ENCODE measurements around the gene TBC1D1.

TBC1D1 gene

DNA sequence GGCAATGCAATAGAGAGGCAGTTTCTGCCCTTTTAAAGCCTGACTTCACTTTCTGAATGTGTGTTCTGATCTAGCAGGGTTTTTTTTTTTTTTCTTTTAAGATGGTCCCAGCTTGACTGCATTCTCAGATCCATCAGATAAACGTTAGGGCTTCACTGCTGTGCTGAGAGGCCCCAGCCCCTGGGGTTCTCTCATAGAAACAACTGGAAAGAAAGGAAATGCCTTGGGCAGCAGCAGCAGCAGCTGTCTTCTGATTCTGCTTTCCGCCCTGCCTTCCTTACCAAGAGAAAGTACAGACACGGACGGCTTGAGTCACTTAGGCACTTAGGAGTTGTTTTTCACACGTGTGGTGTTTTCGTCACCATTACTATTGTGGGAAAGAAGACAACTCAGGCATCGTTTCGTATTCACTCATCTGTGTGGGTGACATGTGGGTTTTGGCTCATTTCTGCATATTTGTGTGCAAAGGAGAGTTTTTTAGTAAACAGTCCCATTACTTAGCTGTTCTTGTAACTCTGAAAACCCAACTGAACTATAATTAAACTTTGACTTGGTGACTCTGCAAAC lies 241.3 kb downstream of the TBC1D1 start:
- DNase-seq = peak; percentile 36

DNA sequence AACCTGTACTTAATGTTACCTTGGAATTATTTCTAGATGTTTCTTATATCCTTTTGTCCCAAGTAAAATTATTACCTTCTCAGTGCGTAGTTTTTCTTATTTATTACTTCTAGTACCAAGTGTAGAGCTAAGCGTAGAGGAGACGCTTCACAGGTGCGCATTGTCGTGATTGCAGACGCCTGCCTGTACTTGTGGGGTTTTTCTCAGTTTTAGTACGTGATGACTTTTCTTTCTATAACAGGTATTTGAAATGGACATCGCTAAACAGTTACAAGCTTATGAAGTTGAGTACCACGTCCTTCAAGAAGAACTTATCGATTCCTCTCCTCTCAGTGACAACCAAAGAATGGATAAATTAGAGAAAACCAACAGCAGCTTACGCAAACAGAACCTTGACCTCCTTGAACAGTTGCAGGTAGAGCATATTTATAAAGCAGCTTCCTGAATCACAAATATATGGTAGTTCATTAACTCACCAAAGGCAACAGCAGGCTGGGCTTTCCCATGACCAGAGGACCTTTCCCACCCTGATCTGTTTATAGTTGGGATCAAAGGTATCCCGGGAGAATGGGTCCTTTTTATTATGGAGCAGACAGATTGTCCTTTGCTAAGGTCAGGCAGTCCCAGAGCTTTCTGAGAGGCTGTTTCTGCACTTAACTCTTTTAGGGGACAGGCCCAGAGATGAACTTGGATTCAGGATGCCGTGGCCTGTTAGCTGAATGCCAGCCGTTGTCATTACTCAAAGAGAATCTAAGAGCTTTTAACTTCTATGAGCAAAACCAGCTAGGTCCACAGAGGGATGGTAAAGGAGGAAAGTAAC lies 242.2 kb downstream of the TBC1D1 start:
- DNase-seq = no peak

DNA sequence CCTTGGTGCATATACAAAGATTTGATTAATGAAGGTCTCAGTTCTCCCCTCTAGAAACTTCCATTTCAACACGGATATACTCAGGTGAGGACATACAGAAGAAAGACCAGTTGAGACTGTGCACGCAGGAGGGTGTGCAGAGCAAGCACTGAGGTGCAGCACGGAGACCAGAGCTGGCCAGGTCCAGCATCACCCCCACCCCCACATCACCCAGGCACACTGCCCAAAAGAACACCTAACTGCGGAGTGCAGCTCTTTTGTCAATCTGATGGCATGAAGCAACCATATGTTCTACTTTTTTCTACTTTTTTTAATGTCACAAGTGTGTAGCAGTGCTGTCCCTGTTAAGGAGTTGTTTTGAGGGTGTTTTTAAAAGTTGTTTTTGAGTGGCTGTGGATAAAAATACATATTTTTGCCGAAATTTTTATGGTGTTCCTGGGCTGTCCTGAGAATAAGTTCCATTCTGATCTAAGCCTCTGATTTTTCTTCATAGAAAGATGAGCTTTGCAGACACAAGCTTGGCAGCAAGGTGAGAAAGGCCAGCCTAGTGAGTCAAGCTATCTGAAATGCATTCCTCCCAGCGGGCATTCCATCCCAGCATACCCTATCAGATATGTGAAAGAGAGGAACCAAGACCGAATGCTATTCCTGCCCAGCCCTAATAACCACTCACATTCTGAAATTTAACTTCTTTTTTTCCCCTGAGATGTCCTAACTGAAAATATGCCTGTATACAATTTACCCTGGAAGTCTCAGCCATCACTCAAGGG lies 243.0 kb downstream of the TBC1D1 start:
- DNase-seq = no peak

DNA sequence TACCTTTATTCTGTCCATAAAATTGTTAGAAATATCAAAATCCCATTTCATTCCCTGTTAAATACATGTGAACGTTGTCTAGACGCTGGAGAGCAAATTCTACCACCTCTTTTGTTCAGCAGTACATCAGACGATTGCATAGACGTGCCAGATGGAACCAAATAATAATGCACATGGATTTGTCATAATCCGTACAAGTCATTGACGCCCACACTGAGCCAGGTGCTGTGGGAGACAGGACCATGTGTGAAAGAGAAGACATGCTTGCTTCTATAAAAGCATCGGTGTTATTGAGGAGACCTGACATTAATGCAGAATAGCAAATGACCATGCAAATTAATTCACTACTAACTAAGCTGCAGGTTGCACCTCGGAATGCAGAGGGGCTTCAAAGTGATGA lies 244.3 kb downstream of the TBC1D1 start:
- DNase-seq = no peak

DNA sequence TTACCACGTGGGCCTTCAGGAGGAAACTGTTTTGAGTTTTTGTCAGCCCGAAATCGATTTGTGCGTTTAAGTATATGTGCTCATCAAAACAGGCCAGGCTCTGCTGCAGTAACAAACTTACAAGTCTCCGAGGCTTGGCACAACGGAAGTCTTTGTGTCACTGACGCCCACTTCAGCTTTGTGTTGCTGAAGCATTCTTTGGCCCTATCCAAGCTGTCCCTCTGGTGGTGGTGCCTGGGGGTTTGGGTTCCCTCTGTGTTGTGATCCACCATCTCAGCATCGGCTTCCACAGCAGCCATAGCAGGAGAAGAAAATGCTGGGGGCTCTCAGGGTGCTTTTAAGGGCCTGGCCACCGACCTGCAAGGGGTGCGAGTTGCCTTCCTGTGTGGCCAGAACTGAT lies 245.7 kb downstream of the TBC1D1 start:
- no peak for DNase-seq

DNA sequence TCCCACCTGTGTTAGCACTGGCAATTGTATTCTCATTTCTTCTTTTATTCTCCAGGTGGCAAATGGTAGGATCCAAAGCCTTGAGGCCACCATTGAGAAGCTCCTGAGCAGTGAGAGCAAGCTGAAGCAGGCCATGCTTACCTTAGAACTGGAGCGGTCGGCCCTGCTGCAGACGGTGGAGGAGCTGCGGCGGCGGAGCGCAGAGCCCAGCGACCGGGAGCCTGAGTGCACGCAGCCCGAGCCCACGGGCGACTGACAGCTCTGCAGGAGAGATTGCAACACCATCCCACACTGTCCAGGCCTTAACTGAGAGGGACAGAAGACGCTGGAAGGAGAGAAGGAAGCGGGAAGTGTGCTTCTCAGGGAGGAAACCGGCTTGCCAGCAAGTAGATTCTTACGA lies 246.2 kb downstream of the TBC1D1 start:
- DNase-seq = no peak

DNA sequence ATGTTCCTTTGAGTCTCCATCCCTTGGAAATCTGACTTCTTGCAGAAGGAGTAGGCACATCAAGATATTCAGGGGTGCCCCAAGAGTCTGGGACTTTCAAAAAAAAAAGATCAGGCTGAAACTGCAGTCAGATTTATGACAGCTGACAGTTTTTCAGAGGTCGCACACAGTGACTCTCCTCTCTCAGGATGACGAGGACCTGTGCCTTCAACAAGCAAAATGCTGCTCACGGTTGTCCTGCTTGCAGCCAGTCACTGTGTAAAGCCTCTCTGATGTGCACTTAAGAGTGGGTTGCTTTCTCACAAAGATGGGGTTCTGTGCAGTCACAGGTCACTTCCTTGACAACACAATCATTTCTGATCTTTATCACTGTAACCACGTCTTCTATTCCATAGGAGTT lies 247.5 kb downstream of the TBC1D1 start:
- DNase-seq = no peak

DNA sequence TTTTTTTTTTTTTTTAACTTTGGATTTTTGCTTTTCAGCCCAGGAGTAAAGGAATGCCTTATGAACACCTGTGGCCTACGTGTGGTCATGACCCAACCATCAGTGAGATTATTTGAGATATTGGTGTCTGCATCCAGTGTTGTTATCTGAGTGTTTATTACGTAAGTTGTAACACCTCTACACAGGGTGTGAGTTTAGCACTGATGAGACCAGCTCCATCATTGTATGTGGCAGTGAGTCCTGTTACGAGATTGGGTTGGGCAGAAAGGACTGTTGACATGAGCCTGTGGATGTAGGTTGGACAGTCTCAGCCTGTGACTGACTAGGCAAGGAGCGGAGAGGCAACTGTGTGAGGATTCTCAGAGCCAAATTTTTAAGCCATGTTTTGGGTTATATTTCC lies 248.3 kb downstream of the TBC1D1 start:
- no peak for DNase-seq

DNA sequence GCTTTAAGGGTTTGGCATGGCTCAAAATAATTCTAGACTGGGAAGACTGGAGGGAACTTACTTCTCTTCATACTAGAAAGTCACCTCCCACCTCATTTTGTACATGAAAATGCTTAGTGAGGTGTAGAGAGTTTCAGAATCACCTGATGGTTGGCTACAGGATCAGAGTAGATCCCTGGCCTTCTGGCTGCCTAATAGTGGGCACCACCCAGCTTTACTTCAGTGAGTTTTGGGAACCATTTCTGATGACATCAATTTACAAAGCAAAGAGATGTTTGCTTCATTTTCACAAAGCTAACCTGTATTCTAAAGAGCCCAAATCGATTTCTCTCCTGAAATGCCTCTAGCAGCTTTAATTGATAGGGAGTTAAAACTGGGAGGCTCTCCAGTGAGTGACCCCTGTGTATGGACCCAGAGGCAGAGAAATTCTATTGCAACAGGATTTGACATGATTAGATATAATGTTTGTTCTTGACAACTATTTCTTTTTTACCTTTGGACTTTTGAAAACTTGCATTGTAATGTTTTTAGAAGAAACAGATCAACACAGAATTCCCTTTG lies 249.8 kb downstream of the TBC1D1 start:
- no peak for DNase-seq

DNA sequence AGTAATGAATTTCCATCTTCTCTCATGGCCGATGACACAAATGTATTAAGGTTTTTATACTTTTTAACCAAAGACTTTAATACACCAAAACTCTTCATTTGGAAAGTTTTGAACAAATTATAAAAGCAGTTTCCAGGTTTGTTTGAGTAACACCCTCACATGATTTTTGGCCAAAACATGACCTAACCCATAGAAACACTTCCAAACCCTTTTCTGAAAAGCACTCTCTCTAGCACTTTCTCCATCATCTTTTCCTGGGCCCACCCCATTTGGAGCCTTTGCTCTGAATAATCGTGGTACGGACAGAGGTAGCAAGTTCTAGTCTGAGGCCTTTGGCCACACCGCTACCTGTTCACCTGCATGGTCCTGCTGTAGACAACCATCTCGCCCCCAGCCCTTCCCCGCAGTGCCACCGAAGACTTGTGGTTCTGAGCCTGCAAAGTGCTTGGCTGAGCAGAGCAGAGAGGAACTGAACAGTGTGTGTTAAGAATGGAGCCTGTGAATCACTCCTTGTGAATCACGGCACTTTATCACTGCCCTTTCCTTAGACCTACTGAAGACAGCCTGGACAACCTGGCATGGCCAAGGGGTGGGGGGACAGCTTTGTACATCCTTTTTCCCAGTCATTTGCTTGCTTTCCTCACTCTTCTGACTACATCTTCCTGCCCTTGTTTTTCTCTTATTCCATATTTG lies 251.1 kb downstream of the TBC1D1 start:
- no peak for DNase-seq

DNA sequence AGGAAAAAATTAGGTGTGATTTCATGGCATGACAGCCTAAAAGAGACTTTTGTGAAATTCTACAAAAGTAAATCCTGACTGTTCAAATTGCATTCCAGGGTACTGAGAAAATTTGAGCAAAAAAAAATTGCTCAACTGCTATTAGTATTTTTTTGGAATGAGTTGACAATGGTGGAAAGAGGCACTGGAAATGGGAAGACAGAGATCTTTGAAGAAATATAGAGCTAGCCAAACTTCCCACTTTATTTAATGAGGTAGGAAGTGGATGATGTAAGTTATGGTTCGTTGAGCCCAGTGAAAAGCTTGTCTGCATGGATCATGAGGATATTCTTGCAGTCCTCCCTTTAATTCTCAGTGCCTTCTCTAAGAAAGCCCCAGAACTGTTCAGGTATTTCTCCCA lies 253.1 kb downstream of the TBC1D1 start:
- no peak for DNase-seq

DNA sequence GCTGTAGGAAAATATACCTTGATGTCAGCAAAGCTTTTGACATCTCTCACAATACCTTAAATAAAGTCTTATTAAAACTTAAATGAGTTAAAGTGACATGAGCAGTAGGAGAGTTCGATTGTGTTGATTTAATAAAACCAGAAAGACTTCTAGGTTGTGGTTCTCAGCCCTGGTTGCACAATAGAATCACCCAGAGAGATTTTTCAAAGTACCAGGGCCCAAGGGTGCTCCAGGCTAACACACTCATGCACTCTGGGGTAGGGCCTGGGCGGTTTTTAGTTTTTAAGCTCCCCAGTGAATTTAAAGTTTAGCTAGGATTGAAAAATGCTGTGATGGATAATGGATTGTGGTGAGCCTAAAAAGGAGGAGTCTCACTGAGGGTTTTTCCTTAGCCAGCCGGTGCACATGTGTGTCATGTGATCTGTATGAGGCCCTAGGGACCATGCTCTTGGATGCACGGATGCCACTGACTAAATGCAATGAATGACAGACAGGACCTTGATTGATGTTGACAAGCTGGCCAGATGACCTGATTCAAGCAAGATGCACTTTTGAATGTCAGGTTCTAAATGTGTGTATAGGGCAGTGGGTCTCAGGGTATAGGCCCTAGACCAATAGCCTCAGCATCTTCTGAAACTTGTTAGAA lies 254.3 kb downstream of the TBC1D1 start:
- no peak for DNase-seq

DNA sequence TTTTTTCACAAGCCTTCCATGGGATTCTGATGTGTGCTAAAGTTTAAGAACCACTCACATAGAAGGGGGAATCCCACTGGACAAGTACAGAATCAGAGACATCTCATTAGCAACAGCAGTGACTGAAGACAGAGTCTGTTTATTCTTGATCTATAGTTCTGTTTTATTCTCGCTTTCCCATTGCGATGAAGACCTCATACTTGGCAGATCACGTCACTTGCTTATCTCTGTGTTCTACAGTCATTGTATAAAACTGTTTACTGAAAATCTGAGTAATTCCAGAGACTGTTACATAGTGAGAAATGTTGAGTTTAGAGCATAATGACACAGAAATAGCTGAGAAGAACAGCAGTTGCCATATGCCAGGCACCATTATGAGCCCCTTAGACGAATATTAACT lies 254.9 kb downstream of the TBC1D1 start:
- no peak for DNase-seq

DNA sequence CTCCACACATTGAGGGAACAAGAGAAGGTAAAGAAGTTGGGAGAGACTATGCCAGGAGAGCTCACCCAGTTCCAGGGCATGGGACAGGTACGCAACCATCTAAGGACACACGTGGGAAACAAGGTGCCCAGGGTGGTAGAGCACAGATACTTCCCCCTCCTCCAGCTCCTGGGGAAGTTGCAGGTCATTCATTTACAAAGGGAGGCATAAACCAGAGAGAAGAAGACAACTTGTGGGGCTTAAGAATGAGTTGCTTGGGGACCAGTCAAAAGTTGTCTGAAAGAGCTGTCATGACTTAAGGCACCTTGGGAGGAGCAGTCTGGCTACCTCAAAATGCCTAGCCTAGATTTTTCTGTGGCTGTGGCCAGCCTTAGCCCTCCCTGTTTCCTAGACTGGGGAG lies 255.5 kb downstream of the TBC1D1 start:
- no peak for DNase-seq

DNA sequence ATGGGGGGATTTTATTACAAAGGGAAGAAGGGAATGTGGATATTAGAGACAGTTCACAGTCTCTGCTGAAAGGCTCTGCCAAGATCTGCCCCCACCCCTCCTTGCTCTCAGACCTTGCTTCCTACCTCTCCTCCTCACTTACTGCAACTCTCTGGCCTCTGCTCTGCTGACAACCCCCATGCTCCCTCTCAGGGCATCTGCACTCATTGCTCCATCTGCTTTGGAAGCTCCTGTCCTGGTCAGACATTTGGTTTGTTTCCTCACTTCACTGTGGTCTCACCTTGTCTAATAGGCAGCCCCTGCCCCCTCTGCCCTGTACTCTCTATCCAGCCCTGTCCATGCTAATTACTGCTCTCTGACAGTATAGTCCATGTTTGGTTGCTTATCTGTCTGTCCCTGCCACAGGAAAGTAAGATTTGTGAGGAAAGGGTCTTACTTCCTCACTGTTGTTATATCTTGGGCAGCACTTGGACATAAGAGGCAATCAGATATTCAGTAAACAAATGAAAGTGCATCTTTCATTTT lies 258.6 kb downstream of the TBC1D1 start:
- DNase-seq = no peak

DNA sequence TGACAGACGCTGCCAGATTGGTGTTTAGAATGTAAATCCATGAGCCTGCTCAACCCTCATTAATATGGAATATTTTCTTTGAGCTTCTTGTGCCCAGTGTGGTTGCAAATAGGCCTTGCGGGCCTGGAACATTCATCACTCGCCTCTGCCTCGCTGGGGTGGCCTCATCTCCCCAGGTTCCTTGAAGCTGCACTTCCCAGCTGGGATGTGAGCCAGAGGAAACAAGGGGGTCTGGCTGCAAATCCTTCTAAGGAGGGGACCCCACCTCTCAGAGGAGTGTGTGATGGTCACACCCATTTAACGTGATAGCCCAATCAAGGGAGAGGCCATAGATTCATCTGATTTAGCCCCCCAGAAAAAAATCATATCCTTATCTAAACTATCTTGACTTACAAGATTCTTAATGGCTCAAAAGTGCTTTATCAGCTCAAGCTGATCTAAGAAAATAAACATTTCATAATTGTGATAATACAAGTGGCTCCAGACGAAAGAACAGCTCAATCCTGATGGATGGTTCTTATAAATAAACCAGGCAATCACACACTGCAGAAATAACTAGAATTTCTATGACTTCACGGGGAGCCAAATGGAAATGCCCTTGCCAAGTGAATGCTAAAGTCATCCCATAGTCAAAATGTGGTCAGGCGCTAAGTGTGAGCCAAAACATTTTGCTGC lies 259.2 kb downstream of the TBC1D1 start:
- no peak for DNase-seq

DNA sequence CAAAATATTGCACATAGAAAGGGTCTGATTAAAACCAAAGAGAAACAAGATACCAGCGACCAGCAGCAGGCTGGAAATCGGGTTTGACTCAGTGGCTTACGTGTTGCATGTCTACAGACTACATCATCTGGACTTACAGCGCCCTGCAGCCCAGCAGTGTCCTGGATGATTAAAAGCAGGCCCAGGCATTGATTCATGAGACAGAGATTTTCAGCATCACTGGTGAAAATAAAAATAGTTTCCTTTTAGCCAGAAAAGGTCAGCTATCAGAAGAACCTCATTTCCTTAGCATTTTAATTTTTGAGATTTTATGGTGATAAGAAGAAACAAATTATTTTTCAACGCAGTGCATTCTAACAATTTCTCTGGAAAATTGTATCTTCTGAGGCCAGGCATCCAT lies 259.9 kb downstream of the TBC1D1 start:
- DNase-seq = no peak

DNA sequence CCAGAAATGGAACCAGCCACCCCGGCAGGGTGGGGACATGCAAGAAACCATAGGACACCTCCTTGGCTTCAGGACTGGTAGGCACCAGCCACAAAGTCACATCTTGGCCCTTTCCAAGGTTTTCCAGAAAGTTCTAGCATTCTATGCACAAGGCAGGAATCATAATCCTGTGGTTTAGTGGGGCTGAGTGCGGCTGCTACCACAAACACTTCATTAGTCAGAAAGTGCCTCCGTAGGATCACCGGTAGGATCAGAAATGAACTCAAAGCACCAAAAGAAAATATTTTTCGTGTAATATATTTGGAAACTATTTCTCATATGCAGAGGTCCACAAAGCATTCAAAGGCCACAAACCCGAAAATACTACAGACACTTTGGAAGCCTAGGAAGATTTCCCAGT lies 261.0 kb downstream of the TBC1D1 start:
- DNase-seq = no peak

DNA sequence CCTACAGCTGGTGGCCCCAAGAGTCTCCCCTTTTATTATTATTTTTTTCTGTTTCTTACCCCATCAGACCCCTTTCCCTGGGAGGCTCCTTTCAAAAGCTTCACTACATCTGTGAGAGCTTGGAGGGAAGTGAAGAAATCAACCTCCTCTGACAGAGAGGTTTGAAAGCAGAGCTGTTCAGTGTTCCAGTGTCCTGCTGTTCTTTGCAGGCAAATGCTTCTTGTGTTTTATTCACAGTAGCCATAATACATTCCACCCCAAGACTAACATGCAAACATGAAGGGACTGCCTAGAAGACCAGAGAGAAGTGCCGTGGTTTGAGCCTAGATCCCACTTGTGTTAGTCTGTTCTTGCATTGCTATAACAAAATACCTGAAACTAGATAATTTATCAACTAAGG lies 261.4 kb downstream of the TBC1D1 start:
- DNase-seq = no peak

DNA sequence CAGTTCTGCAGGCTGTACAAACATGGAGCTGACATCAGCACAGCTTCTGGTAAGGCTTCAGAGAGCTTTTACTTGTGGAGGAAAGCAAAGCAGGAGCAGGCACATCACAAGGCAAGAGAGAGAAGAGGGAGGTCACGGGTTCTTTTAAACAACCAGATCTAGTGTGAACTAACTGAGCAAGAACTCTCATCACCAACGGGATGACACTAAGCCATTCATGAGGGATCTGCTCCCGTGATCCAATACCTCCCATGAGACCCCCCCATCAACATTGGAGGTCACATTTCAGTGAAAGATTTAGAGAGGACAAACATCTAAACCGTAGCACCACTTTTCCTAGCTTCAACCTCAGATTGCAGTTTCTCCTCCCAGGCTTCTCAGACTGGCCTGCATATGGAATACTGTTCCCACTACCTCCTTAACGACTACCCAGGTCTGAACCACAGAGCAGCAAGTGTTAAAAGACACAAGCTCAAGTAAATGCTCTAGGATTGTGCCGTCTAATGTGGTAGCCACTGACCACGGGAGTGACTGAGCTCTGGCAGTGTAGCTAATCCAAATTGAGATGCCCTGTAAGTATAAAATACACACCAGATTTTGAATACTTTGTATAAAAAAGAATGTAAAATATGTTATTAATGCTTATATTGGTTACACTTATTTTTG lies 262.0 kb downstream of the TBC1D1 start:
- no peak for DNase-seq

DNA sequence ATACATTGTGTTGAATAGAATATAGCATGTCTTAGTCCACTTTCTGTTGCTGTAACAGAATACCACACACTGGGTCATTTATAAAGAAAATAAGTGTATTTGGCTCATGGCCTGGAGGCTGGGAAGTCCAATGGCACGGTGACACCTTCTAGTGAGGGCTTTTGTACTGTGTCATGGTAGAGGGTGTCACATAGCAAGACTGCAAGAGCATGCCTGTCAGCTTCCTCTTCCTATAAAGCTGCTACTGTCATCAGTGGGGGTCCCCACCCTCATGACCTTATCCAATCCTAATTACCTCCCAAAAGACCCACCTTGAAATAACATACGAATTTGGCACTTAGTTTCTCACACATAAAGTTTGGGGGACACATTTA lies 262.5 kb downstream of the TBC1D1 start:
- no peak for DNase-seq

All from T-helper 9 cell (primary cell).